ENCODE data around the gene SLC22A14. TPM values are rescaled to one million over a fixed set of nuclear protein-coding genes. Genes with fewer than 3 reads are reported as not detected.
"Not testable (repeated sequence)": the region's sequence is repeated elsewhere in the genome, so short reads cannot be mapped to it uniquely, and the experiment has no call there.

Gene SLC22A14
- total and polyA plus RNA-seq, 10 donors: 0.04 to 0.60 (median 0.18) TPM; not detected in 6

GRCh38 chr3:38317192-38317759 is 35.2 kb downstream of the SLC22A14 start:
- no peak overlapping the region for H3K4me3 ChIP-seq
- peaks cover 0 to 16% (median 0%) of the 10 kb centered on the region in 8 donors for H3K9me3 ChIP-seq
- DNase-seq: no peak
- H3K4me1 ChIP-seq: peaks cover 0 to 10% (median 2%) of the 10 kb centered on the region in 6 donors
- WGBS, 5 donors: 53 to 84% (median 67%) methylated on average over 7 of the region's 7 CpGs
- no peak for TF ChIP-seq POLR2A (IDR thresholded peaks at IDR 0.05)
- no peak for TF ChIP-seq POLR2AphosphoS5 (IDR thresholded peaks at IDR 0.05)
- TF ChIP-seq, protein P1, sequence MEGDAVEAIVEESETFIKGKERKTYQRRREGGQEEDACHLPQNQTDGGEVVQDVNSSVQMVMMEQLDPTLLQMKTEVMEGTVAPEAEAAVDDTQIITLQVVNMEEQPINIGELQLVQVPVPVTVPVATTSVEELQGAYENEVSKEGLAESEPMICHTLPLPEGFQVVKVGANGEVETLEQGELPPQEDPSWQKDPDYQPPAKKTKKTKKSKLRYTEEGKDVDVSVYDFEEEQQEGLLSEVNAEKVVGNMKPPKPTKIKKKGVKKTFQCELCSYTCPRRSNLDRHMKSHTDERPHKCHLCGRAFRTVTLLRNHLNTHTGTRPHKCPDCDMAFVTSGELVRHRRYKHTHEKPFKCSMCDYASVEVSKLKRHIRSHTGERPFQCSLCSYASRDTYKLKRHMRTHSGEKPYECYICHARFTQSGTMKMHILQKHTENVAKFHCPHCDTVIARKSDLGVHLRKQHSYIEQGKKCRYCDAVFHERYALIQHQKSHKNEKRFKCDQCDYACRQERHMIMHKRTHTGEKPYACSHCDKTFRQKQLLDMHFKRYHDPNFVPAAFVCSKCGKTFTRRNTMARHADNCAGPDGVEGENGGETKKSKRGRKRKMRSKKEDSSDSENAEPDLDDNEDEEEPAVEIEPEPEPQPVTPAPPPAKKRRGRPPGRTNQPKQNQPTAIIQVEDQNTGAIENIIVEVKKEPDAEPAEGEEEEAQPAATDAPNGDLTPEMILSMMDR (IDR thresholded peaks at IDR 0.05 in 8 of 11, conservative IDR thresholded peaks at IDR 0.05 in 3 of 11): no peak
- intact Hi-C loops (cut with DNase I; ENCODE audit: low total_unique reads): no loop called here
- H3K27me3 ChIP-seq (replicated peaks in 1 of 7): peaks cover 0 to under 1% (median 0%) of the 10 kb centered on the region in 7 donors
- H3K36me3 ChIP-seq: no peaks in the 10 kb centered on the region
- H3K27ac ChIP-seq: no peak overlapping the region

GRCh38 chr3:38318766-38319671 is 36.9 kb downstream of the SLC22A14 start:
- TF ChIP-seq, protein P1 (IDR thresholded peaks at IDR 0.05 in 8 of 11, conservative IDR thresholded peaks at IDR 0.05 in 3 of 11): no peak
- TF ChIP-seq POLR2AphosphoS5 (IDR thresholded peaks at IDR 0.05): no peak
- TF ChIP-seq POLR2A (IDR thresholded peaks at IDR 0.05): no peak
- no peak overlapping the region for H3K27ac ChIP-seq
- WGBS, 5 donors: 85 to 97% (median 93%) methylated on average over 8 of the region's 8 CpGs
- peaks cover 0 to 5% (median 2%) of the 10 kb centered on the region in 6 donors for H3K4me1 ChIP-seq
- no peaks in the 10 kb centered on the region for H3K36me3 ChIP-seq
- no peak overlapping the region for H3K4me3 ChIP-seq
- H3K27me3 ChIP-seq (replicated peaks in 1 of 7): no peaks in the 10 kb centered on the region
- peaks cover 0 to 17% (median 0%) of the 10 kb centered on the region in 8 donors for H3K9me3 ChIP-seq
- intact Hi-C loops (cut with DNase I; ENCODE audit: low total_unique reads): no loop called here
- no peak for DNase-seq

GRCh38 chr3:38320638-38321037 is 38.5 kb downstream of the SLC22A14 start:
- H3K36me3 ChIP-seq; DNase-seq; H3K27me3 ChIP-seq (replicated peaks in 1 of 7); H3K4me1 ChIP-seq; H3K4me3 ChIP-seq; H3K27ac ChIP-seq; intact Hi-C loops (cut with DNase I; ENCODE audit: low total_unique reads): not testable (repeated sequence)
- H3K9me3 ChIP-seq: peaks cover 0 to 17% (median 0%) of the 10 kb centered on the region in 8 donors
- WGBS, 5 donors: 85 to 90% (median 89%) methylated on average over 4 of the region's 4 CpGs

DNA sequence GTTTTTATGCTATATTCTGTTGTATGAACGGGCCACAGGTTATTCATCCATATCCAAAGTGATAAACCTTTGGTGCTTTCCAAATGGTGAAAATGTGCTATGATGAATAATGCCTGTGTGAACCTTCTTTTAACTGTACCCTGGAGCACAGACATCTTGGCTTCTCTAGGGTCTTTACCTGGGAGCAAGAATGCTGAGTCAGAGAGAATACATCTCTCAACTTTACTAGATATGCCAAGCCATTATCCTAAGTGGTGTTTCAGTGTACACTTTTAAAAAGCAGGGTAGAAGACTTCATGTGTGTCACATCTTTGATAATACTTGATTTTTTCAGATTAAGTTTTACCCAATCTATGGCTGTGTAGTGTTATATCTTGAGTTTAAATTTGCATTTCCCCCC is 41.0 kb downstream of the SLC22A14 start:
- H3K4me3 ChIP-seq: no peak overlapping the region
- DNase-seq: no peak
- H3K9me3 ChIP-seq: peaks cover 0 to 17% (median 0%) of the 10 kb centered on the region in 8 donors
- peaks cover 0 to 10% (median 0%) of the 10 kb centered on the region in 7 donors for H3K27me3 ChIP-seq (replicated peaks in 1 of 7)
- H3K27ac ChIP-seq: no peak overlapping the region
- H3K36me3 ChIP-seq: no peaks in the 10 kb centered on the region
- no peak for TF ChIP-seq POLR2AphosphoS5 (IDR thresholded peaks at IDR 0.05)
- no peak for TF ChIP-seq POLR2A (IDR thresholded peaks at IDR 0.05)
- TF ChIP-seq, protein P1 (IDR thresholded peaks at IDR 0.05 in 8 of 11, conservative IDR thresholded peaks at IDR 0.05 in 3 of 11): no peak
- no peaks in the 10 kb centered on the region for H3K4me1 ChIP-seq
- WGBS, 5 donors: 71 to 96% (median 92%) methylated on average over 1 of the region's 1 CpG
- intact Hi-C loops (cut with DNase I; ENCODE audit: low total_unique reads): no loop called here

All from spleen (tissue), 11 donors.